Activated CD8-positive, alpha-beta T cell treated with anti-CD3 and anti-CD28 coated beads for 36 hours (primary cell): Measurements from ENCODE around the gene PSMB5. TPM values are rescaled to one million over a fixed set of nuclear protein-coding genes. Genes with fewer than 3 reads are reported as not detected.
A peak's percentile ranks its signal among the peaks of the same experiment; 100 is the strongest.

Experiments used
- ATAC-seq: fragments of 200-7000 bp; cut with Tn5 transposase; one replicate; pipeline ENCODE4 v1.10.0; 2021; ENCODE audit warnings: mild to moderate bottlenecking, moderate library complexity
- CTCF ChIA-PET: fragments of 350-600 bp; sonication (Branson Sonifier 250); formaldehyde crosslinking; loops from one replicate; lab custom pipeline; 2021; ENCODE audit warnings: antibody characterized with exemption; lab: Charles Lee
- POLR2A ChIA-PET: fragments of 350-600 bp; sonication (Branson Sonifier 250); formaldehyde crosslinking; loops from one replicate; lab custom pipeline; 2021; ENCODE audit warnings: antibody characterized with exemption; lab: Charles Lee
- DNase-seq: peaks from one replicate; pipeline ENCODE4 v3.0.0-alpha.2; 2020
- H3K27ac Mint-ChIP-seq: one replicate; pipeline ENCODE4 v1.8.0; 2021; ENCODE audit warnings: mild to moderate bottlenecking, mixed read lengths
- H3K27me3 Mint-ChIP-seq: one replicate; pipeline ENCODE4 v1.8.0; 2021; ENCODE audit warnings: mixed read lengths
- H3K36me3 Mint-ChIP-seq: one replicate; pipeline ENCODE4 v1.8.0; 2021; ENCODE audit warnings: low read depth, mixed read lengths
- H3K4me1 Mint-ChIP-seq: one replicate; pipeline ENCODE4 v1.8.0; 2021; ENCODE audit warnings: low read depth, mixed read lengths
- H3K4me3 Mint-ChIP-seq: one replicate; pipeline ENCODE4 v1.8.0; 2021; ENCODE audit warnings: mild to moderate bottlenecking, moderate library complexity, mixed read lengths
- H3K9me3 Mint-ChIP-seq: one replicate; pipeline ENCODE4 v1.8.0; 2021; ENCODE audit warnings: mixed read lengths
- CTCF ChIP-seq: fragments of 200-600 bp; IDR thresholded peaks from one replicate; pipeline ENCODE4 v1.8.0; 2022; ENCODE audit warnings: antibody characterized with exemption, mild to moderate bottlenecking
- intact Hi-C: fragments of 100-400 bp; cut with micrococcal nuclease; formaldehyde crosslinking; loops from one replicate; pipeline ENCODE4 v1.10.0; 2022
- total RNA-seq, 2 experiments: library from RNA; stranded (reverse); gene quantifications; one replicate each; pipeline ENCODE4 v1.2.3, GENCODE V29; 2021

PSMB5 gene
- total RNA-seq, 2 experiments from 2014 or later = 119 to 120 TPM

- Mint-ChIP-seq H3K4me1 (peaks cover 10% of the 10 kb centered on the region), H3K27me3 (no peaks in the 10 kb centered on the region), H3K36me3 (no peaks in the 10 kb centered on the region), H3K9me3 (no peaks in the 10 kb centered on the region), H3K4me3 (peak overlapping the region; percentile 38), H3K27ac (no peak overlapping the region)
- ChIA-PET POLR2A (interaction anchor here (1.2 to 2.2 kb wide), 7 partner anchors 8 to 87 kb away, joined by 3 to 10 read pairs (median 6); partner anchors contain the start of genes HAUS4, PRMT5 and PSMB5), CTCF (interaction anchor here (1.0 to 10.7 kb wide), 18 partner anchors 10 to 424 kb away, joined by 3 to 518 read pairs (median 16); partner anchors contain the start of genes CDH24, HAUS4, PRMT5 and PSMB5)
- peak; percentile 15 for DNase-seq
- peak; percentile 5 for ATAC-seq
- intact Hi-C loops = no loop called here
- TF ChIP-seq CTCF = no peak
Observed at GRCh38 chr14:22981090-22981875, 53.4 kb downstream of the PSMB5 start.

- Mint-ChIP-seq H3K4me1 (peaks cover 10% of the 10 kb centered on the region), H3K4me3 (peak overlapping the region; percentile 47), H3K9me3 (no peaks in the 10 kb centered on the region), H3K27me3 (no peaks in the 10 kb centered on the region), H3K27ac (no peak overlapping the region), H3K36me3 (no peaks in the 10 kb centered on the region)
- no peak for TF ChIP-seq CTCF
- DNase-seq (peak; percentile 27), ATAC-seq (peak; percentile 28)
- CTCF ChIA-PET = interaction anchor here (3.6 to 10.7 kb wide), 6 partner anchors 9 to 96 kb away, joined by 19 to 518 read pairs (median 64); partner anchors contain the start of genes CDH24, HAUS4 and PRMT5
- intact Hi-C loops = no loop called here
- POLR2A ChIA-PET = interaction anchor here (2.2 kb wide), 1 partner anchor 52 kb away, joined by 6 read pairs; the partner anchor contains the start of gene PRMT5
Observed at GRCh38 chr14:22980672-22981089, 54.0 kb downstream of the PSMB5 start.

- ATAC-seq (no peak), DNase-seq (no peak)
- no peaks in the 10 kb centered on the region for H3K36me3 Mint-ChIP-seq
- POLR2A ChIA-PET = interaction anchor here (2.2 kb wide), 1 partner anchor 51 kb away, joined by 6 read pairs; the partner anchor contains the start of gene PRMT5
- intact Hi-C loops = no loop called here
- H3K4me3 Mint-ChIP-seq = peak overlapping the region; percentile 47
- no peaks in the 10 kb centered on the region for H3K9me3 Mint-ChIP-seq
- H3K27ac Mint-ChIP-seq = no peak overlapping the region
- peaks cover 10% of the 10 kb centered on the region for H3K4me1 Mint-ChIP-seq
- CTCF ChIA-PET = interaction anchor here (8.1 to 10.7 kb wide), 2 partner anchors 8 to 77 kb away, joined by 209 to 518 read pairs; partner anchors contain the start of gene CDH24
- no peaks in the 10 kb centered on the region for H3K27me3 Mint-ChIP-seq
- no peak for TF ChIP-seq CTCF
Observed at GRCh38 chr14:22979748-22980392, 54.8 kb downstream of the PSMB5 start.

GRCh38 chr14:22978981-22979671, 55.6 kb downstream of the PSMB5 start:
- peaks cover 10% of the 10 kb centered on the region for H3K4me1 Mint-ChIP-seq
- no peak overlapping the region for H3K27ac Mint-ChIP-seq
- ATAC-seq (no peak), DNase-seq (no peak)
- no peaks in the 10 kb centered on the region for H3K27me3 Mint-ChIP-seq
- CTCF ChIA-PET = interaction anchor here (12.5 kb wide), 1 partner anchor 79 kb away, joined by 201 read pairs; the partner anchor contains the start of gene CDH24
- no peak overlapping the region for H3K4me3 Mint-ChIP-seq
- intact Hi-C loops = no loop called here
- H3K36me3 Mint-ChIP-seq = no peaks in the 10 kb centered on the region
- POLR2A ChIA-PET = interaction anchor here (1.0 to 1.6 kb wide), 3 partner anchors 11 to 79 kb away, joined by 3 to 4 read pairs (median 3); no protein-coding TSS in a partner anchor
- H3K9me3 Mint-ChIP-seq = no peaks in the 10 kb centered on the region
- TF ChIP-seq CTCF = no peak
